Left lung (tissue), 10 donors: ENCODE results near the gene RXRA. TPM values are rescaled to one million over a fixed set of nuclear protein-coding genes. Genes with fewer than 3 reads are reported as not detected.

Experiments used
- ATAC-seq: fragments of 200-7000 bp; cut with Tn5 transposase; one replicate; pipeline ENCODE4 v1.9.1; 2020; ENCODE audit warnings: moderate library complexity
- DNase-seq, 4 donors: peaks; one replicate each; pipeline ENCODE4 v3.0.0-alpha.2; 2013 to 2020
- H3K27ac ChIP-seq, 2 donors: fragments of 200-600 bp; sonication (generic) in 1 of 2; one replicate each; pipeline versions ENCODE4 v1.5.0 to v1.8.0; 2020 to 2021
- H3K27me3 ChIP-seq, 2 donors: fragments of 200-600 bp; sonication (generic) in 1 of 2; one replicate each; pipeline versions ENCODE4 v1.5.0 to v1.8.0; 2020 to 2021
- H3K36me3 ChIP-seq, 2 donors: fragments of 200-600 bp; sonication (generic) in 1 of 2; one replicate each; pipeline versions ENCODE4 v1.5.0 to v1.8.0; 2020 to 2021
- H3K4me1 ChIP-seq, 2 donors: fragments of 200-600 bp; one replicate each; pipeline ENCODE4 v1.8.0; 2021
- H3K4me3 ChIP-seq, 2 donors: fragments of 200-600 bp; sonication (generic) in 1 of 2; one replicate each; pipeline versions ENCODE4 v1.5.0 to v1.8.0; 2020 to 2021; ENCODE audit warnings: mild to moderate bottlenecking in 1 of 2
- H3K9me3 ChIP-seq, 2 donors: fragments of 200-600 bp; sonication (generic) in 1 of 2; one replicate each; pipeline versions ENCODE4 v1.5.0 to v1.8.0; 2020 to 2021
- CTCF ChIP-seq, 2 donors: fragments of 200-600 bp; sonication (generic) in 1 of 2; IDR thresholded peaks; one replicate each; pipeline versions ENCODE4 v1.5.0 to v1.8.0; 2021; ENCODE audit warnings: antibody characterized with exemption in 2 of 2
- intact Hi-C, 2 donors: fragments of 100-400 bp; cut with DNase I; formaldehyde crosslinking; loops; one replicate each; pipeline versions ENCODE4 v1.11.2 to v1.14.2; 2022
- polyA plus RNA-seq, 6 donors: library from polyadenylated mRNA; unstranded; fragments of 120-200 nt; gene quantifications; one replicate each; pipeline ENCODE4 v1.2.1, GENCODE V29; 2013; ENCODE audit not compliant: insufficient read length in 6 of 6
- total RNA-seq, 2 donors: library from RNA; stranded (reverse); fragmentation: NEBNext Ultra II Directional; extraction: Animal tissue kit (Norgen Biotek cat#: 25700); gene quantifications; one replicate each; pipeline ENCODE4 v1.2.1, GENCODE V29; 2021
- donor health status: DM: no; HTN: yes; CAD: no.
- donor health status: DM: no; HTN: no; CAD: no.

RXRA gene
- total and polyA plus RNA-seq, 8 donors: 42.2 to 79.5 (median 55.7) TPM

GRCh38 chr9:134299883-134300282 lies 26.4 kb upstream of the RXRA start:
- DNase-seq: peak in 3 of 4 donors; percentile 71 to 81 (median 79)
- H3K36me3 ChIP-seq: no peaks in the 10 kb centered on the region
- no peaks in the 10 kb centered on the region for H3K9me3 ChIP-seq
- intact Hi-C loops: no loop called here
- no peak for TF ChIP-seq CTCF (IDR thresholded peaks at IDR 0.05)
- H3K27ac ChIP-seq: no peak overlapping the region
- ATAC-seq: peak; percentile 89
- no peaks in the 10 kb centered on the region for H3K27me3 ChIP-seq
- no peak overlapping the region for H3K4me3 ChIP-seq
- H3K4me1 ChIP-seq: no peaks in the 10 kb centered on the region

GRCh38 chr9:134301387-134302129 lies 24.7 kb upstream of the RXRA start:
- no peak overlapping the region for H3K4me3 ChIP-seq
- H3K4me1 ChIP-seq: no peaks in the 10 kb centered on the region
- DNase-seq (peak in 1 of 4 donors; percentile 50), ATAC-seq (no peak)
- TF ChIP-seq CTCF (IDR thresholded peaks at IDR 0.05): no peak
- no peak overlapping the region for H3K27ac ChIP-seq
- no peaks in the 10 kb centered on the region for H3K36me3 ChIP-seq
- intact Hi-C loops: no loop called here
- H3K27me3 ChIP-seq: no peaks in the 10 kb centered on the region
- H3K9me3 ChIP-seq: no peaks in the 10 kb centered on the region

GRCh38 chr9:134302130-134302817 lies 24.0 kb upstream of the RXRA start:
- no peak for ATAC-seq
- intact Hi-C loops: no loop called here

GRCh38 chr9:134303601-134304000 lies 22.7 kb upstream of the RXRA start:
- Histone ChIP-seq H3K36me3 (no peaks in the 10 kb centered on the region), H3K27me3 (no peaks in the 10 kb centered on the region), H3K27ac (no peak overlapping the region), H3K4me1 (no peaks in the 10 kb centered on the region), H3K9me3 (no peaks in the 10 kb centered on the region), H3K4me3 (no peak overlapping the region)
- ATAC-seq (no peak), DNase-seq (no peak)
- intact Hi-C loops: no loop called here
- no peak for TF ChIP-seq CTCF (IDR thresholded peaks at IDR 0.05)

More at GRCh38 chr9:134302130-134302817, 24.0 kb upstream of the RXRA start:
- no peak for TF ChIP-seq CTCF (IDR thresholded peaks at IDR 0.05)
- Histone ChIP-seq H3K9me3 (no peaks in the 10 kb centered on the region), H3K27ac (no peak overlapping the region), H3K27me3 (no peaks in the 10 kb centered on the region), H3K36me3 (no peaks in the 10 kb centered on the region), H3K4me1 (no peaks in the 10 kb centered on the region), H3K4me3 (no peak overlapping the region)
- DNase-seq: no peak

- TF ChIP-seq CTCF (IDR thresholded peaks at IDR 0.05): no peak
- ATAC-seq (no peak), DNase-seq (peak in 1 of 4 donors; percentile 58)
- Histone ChIP-seq H3K27ac (no peak overlapping the region), H3K9me3 (no peaks in the 10 kb centered on the region), H3K27me3 (no peaks in the 10 kb centered on the region), H3K4me1 (no peaks in the 10 kb centered on the region), H3K4me3 (no peak overlapping the region), H3K36me3 (no peaks in the 10 kb centered on the region)
- intact Hi-C loops: no loop called here
These were observed 22.0 kb upstream of the RXRA start for GRCh38 chr9:134304261-134304660.
